Measurements from ENCODE around the gene DPP6.

Gene DPP6

GRCh38 chr7:154836021-154836448 lies 783.8 kb downstream of the DPP6 start:
- TF ChIP-seq SP1 (IDR thresholded peaks at IDR 0.05) (no peak), PKNOX1 (IDR thresholded peaks at IDR 0.05) (no peak), SUZ12 (IDR thresholded peaks at IDR 0.05) (no peak), LEF1 (IDR thresholded peaks at IDR 0.05; ENCODE audit: borderline replicate concordance) (no peak), NFRKB (IDR thresholded peaks at IDR 0.05) (no peak)
- ChIA-PET POLR2A (no interaction called here), CTCF (no interaction called here)
- DNase-seq (ENCODE audit: extremely low spot score): no peak

- ChIA-PET POLR2A (no interaction called here), CTCF (no interaction called here)
- TF ChIP-seq FOXA1 (IDR thresholded peaks at IDR 0.05): no peak
- no peak for TF ChIP-seq FOXM1 (IDR thresholded peaks at IDR 0.05; ENCODE audit: borderline replicate concordance)
- no peak for TF ChIP-seq ARNT (IDR thresholded peaks at IDR 0.05)
- no peak for TF ChIP-seq LEF1 (IDR thresholded peaks at IDR 0.05; ENCODE audit: borderline replicate concordance)
- no peak for TF ChIP-seq FOXK2 (IDR thresholded peaks at IDR 0.05)
- TF ChIP-seq ZNF384 (IDR thresholded peaks at IDR 0.05): no peak
- no peak for TF ChIP-seq NFRKB (IDR thresholded peaks at IDR 0.05)
Observed at GRCh38 chr7:154837087-154837486, 784.9 kb downstream of the DPP6 start.

GRCh38 chr7:154837622-154838021 lies 785.4 kb downstream of the DPP6 start:
- no peak for TF ChIP-seq LEF1 (IDR thresholded peaks at IDR 0.05; ENCODE audit: borderline replicate concordance)
- DNase-seq (ENCODE audit: extremely low spot score): no peak
- ChIA-PET CTCF (no interaction called here), POLR2A (no interaction called here)

More at GRCh38 chr7:154837087-154837486, 784.9 kb downstream of the DPP6 start:
- no peak for DNase-seq (ENCODE audit: extremely low spot score)

GRCh38 chr7:154840086-154840485 lies 787.9 kb downstream of the DPP6 start:
- POLR2A ChIA-PET: no interaction called here
- TF ChIP-seq PKNOX1 (IDR thresholded peaks at IDR 0.05) (no peak), ZNF384 (IDR thresholded peaks at IDR 0.05) (no peak), ARNT (IDR thresholded peaks at IDR 0.05) (no peak), FOXA1 (IDR thresholded peaks at IDR 0.05) (no peak), HDGF (IDR thresholded peaks at IDR 0.05; ENCODE audit: borderline replicate concordance) (no peak), LEF1 (IDR thresholded peaks at IDR 0.05; ENCODE audit: borderline replicate concordance) (no peak), SUZ12 (IDR thresholded peaks at IDR 0.05) (no peak), NFRKB (IDR thresholded peaks at IDR 0.05) (no peak), FOXK2 (IDR thresholded peaks at IDR 0.05) (no peak), SP1 (IDR thresholded peaks at IDR 0.05) (no peak), CTBP1 (IDR thresholded peaks at IDR 0.05; ENCODE audit: borderline replicate concordance) (no peak), L3MBTL2 (conservative IDR thresholded peaks at IDR 0.05) (no peak), BHLHE40 (IDR thresholded peaks at IDR 0.05; ENCODE audit: borderline replicate concordance) (no peak), TARDBP (IDR thresholded peaks at IDR 0.05) (no peak), ELF4 (IDR thresholded peaks at IDR 0.05) (no peak), FOXM1 (IDR thresholded peaks at IDR 0.05; ENCODE audit: borderline replicate concordance) (no peak)

GRCh38 chr7:154841731-154842331 lies 789.6 kb downstream of the DPP6 start:
- CTCF ChIA-PET: no interaction called here
- POLR2A ChIA-PET: no interaction called here
- TF ChIP-seq FOXK2 (IDR thresholded peaks at IDR 0.05) (no peak), HDGF (IDR thresholded peaks at IDR 0.05; ENCODE audit: borderline replicate concordance) (no peak), ZNF384 (IDR thresholded peaks at IDR 0.05) (no peak), ARNT (IDR thresholded peaks at IDR 0.05) (no peak), SP1 (IDR thresholded peaks at IDR 0.05) (no peak)
- no peak for DNase-seq (ENCODE audit: extremely low spot score)

More at GRCh38 chr7:154840086-154840485, 787.9 kb downstream of the DPP6 start:
- CTCF ChIA-PET: no interaction called here
- DNase-seq (ENCODE audit: extremely low spot score): no peak

GRCh38 chr7:154842591-154842990 lies 790.4 kb downstream of the DPP6 start:
- no peak for DNase-seq (ENCODE audit: extremely low spot score)
- CTCF ChIA-PET: no interaction called here
- POLR2A ChIA-PET: no interaction called here
- TF ChIP-seq L3MBTL2 (conservative IDR thresholded peaks at IDR 0.05): no peak
- TF ChIP-seq NFRKB (IDR thresholded peaks at IDR 0.05): no peak
- no peak for TF ChIP-seq FOXA1 (IDR thresholded peaks at IDR 0.05)

GRCh38 chr7:154843670-154844237 lies 791.6 kb downstream of the DPP6 start:
- TF ChIP-seq LEF1 (IDR thresholded peaks at IDR 0.05; ENCODE audit: borderline replicate concordance) (no peak), BHLHE40 (IDR thresholded peaks at IDR 0.05; ENCODE audit: borderline replicate concordance) (no peak), CTBP1 (IDR thresholded peaks at IDR 0.05; ENCODE audit: borderline replicate concordance) (no peak), ELF4 (IDR thresholded peaks at IDR 0.05) (no peak), PKNOX1 (IDR thresholded peaks at IDR 0.05) (no peak), SUZ12 (IDR thresholded peaks at IDR 0.05) (no peak), TARDBP (IDR thresholded peaks at IDR 0.05) (no peak), FOXM1 (IDR thresholded peaks at IDR 0.05; ENCODE audit: borderline replicate concordance) (no peak), ZNF384 (IDR thresholded peaks at IDR 0.05) (no peak), FOXK2 (IDR thresholded peaks at IDR 0.05) (no peak), FOXA1 (IDR thresholded peaks at IDR 0.05) (no peak), L3MBTL2 (conservative IDR thresholded peaks at IDR 0.05) (no peak), SP1 (IDR thresholded peaks at IDR 0.05) (no peak), ARNT (IDR thresholded peaks at IDR 0.05) (no peak)
- ChIA-PET POLR2A (no interaction called here), CTCF (no interaction called here)
- DNase-seq (ENCODE audit: extremely low spot score): no peak

Measured in HEK293T (cell line).